Left lung (tissue), 10 donors: ENCODE results near the gene PDE4A. TPM values are rescaled to one million over a fixed set of nuclear protein-coding genes. Genes with fewer than 3 reads are reported as not detected.

Experiments used
- ATAC-seq: fragments of 200-7000 bp; cut with Tn5 transposase; one replicate; pipeline ENCODE4 v1.9.1; 2020; ENCODE audit warnings: moderate library complexity
- DNase-seq, 4 donors: peaks; one replicate each; pipeline ENCODE4 v3.0.0-alpha.2; 2013 to 2020
- H3K27ac ChIP-seq, 2 donors: fragments of 200-600 bp; sonication (generic) in 1 of 2; one replicate each; pipeline versions ENCODE4 v1.5.0 to v1.8.0; 2020 to 2021
- H3K27me3 ChIP-seq, 2 donors: fragments of 200-600 bp; sonication (generic) in 1 of 2; one replicate each; pipeline versions ENCODE4 v1.5.0 to v1.8.0; 2020 to 2021
- H3K36me3 ChIP-seq, 2 donors: fragments of 200-600 bp; sonication (generic) in 1 of 2; one replicate each; pipeline versions ENCODE4 v1.5.0 to v1.8.0; 2020 to 2021
- H3K4me1 ChIP-seq, 2 donors: fragments of 200-600 bp; one replicate each; pipeline ENCODE4 v1.8.0; 2021
- H3K4me3 ChIP-seq, 2 donors: fragments of 200-600 bp; sonication (generic) in 1 of 2; one replicate each; pipeline versions ENCODE4 v1.5.0 to v1.8.0; 2020 to 2021; ENCODE audit warnings: mild to moderate bottlenecking in 1 of 2
- H3K9me3 ChIP-seq, 2 donors: fragments of 200-600 bp; sonication (generic) in 1 of 2; one replicate each; pipeline versions ENCODE4 v1.5.0 to v1.8.0; 2020 to 2021
- CTCF ChIP-seq, 2 donors: fragments of 200-600 bp; sonication (generic) in 1 of 2; IDR thresholded peaks; one replicate each; pipeline versions ENCODE4 v1.5.0 to v1.8.0; 2021; ENCODE audit warnings: antibody characterized with exemption in 2 of 2
- intact Hi-C, 2 donors: fragments of 100-400 bp; cut with DNase I; formaldehyde crosslinking; loops; one replicate each; pipeline versions ENCODE4 v1.11.2 to v1.14.2; 2022
- microRNA-seq, 2 donors: library from miRNA; unstranded; fragments of <30 nt; microRNA quantifications; one replicate each; pipeline ENCODE4, GENCODE V29; 2019
- polyA plus RNA-seq, 6 donors: library from polyadenylated mRNA; unstranded; fragments of 120-200 nt; gene quantifications; one replicate each; pipeline ENCODE4 v1.2.1, GENCODE V29; 2013; ENCODE audit not compliant: insufficient read length in 6 of 6
- total RNA-seq, 2 donors: library from RNA; stranded (reverse); fragmentation: NEBNext Ultra II Directional; extraction: Animal tissue kit (Norgen Biotek cat#: 25700); gene quantifications; one replicate each; pipeline ENCODE4 v1.2.1, GENCODE V29; 2021
- donor health status: DM: no; HTN: yes; CAD: no.
- donor health status: DM: no; HTN: no; CAD: no.

PDE4A gene
- total and polyA plus RNA-seq, 8 donors, result 4.3 to 21.6 (median 8.6) TPM

DNA sequence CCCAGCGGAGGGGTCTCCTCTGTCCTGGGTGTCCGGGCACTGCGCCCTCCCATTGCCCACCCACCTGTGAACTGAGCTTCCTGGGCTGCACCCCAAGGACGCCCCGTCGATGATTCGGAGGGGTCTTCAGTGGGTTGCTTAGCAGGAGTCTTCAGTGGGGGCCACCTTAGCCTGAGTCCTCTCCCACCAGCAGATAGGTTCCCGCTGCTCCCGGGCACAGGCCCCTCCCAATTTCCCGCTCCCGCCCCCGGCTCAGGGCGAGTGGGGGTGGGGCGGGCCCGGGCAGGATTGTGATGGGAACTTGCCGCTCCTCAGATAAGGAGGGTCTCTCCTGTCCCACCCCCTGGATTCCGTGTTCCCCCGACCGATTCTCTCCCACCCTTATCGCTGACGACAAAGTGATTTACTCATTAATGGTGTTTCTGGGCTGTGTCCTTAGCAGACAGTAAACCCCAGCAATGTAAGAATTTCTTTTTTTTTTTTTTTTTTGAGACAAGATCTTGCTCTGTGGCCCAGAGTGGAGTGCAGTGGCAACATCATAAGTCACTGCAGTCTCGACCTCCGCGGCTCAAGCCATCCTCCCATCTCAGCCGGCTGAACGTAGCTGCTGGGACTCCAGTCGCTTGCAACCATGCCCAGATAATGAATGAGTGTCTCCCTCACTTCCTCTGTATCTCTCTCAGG, 97.6 kb downstream of the PDE4A start:
- Histone ChIP-seq H3K9me3 (no peaks in the 10 kb centered on the region), H3K27ac (no peak overlapping the region), H3K36me3 (no peaks in the 10 kb centered on the region), H3K4me3 (peak overlapping the region; percentile 26 to 29), H3K27me3 (peaks cover 57 to 100% of the 10 kb centered on the region in 2 donors), H3K4me1 (peaks cover 11 to 29% of the 10 kb centered on the region in 2 donors)
- no peak for DNase-seq
- TF ChIP-seq CTCF (IDR thresholded peaks at IDR 0.05), result no peak
- peak; percentile 46 for ATAC-seq
- intact Hi-C loops, result no loop called here

- H3K4me3 ChIP-seq, result no peak overlapping the region
- ATAC-seq, result no peak
- intact Hi-C loops, result no loop called here
Observed at GRCh38 chr19:10518444-10519361, 98.4 kb downstream of the PDE4A start.

More at GRCh38 chr19:10518444-10519361, 98.4 kb downstream of the PDE4A start:
- no peak for DNase-seq
- no peaks in the 10 kb centered on the region for H3K36me3 ChIP-seq
- H3K9me3 ChIP-seq, result no peaks in the 10 kb centered on the region
- peaks cover 11 to 29% of the 10 kb centered on the region in 2 donors for H3K4me1 ChIP-seq
- no peak overlapping the region for H3K27ac ChIP-seq
- TF ChIP-seq CTCF (IDR thresholded peaks at IDR 0.05), result no peak
- peaks cover 49 to 94% of the 10 kb centered on the region in 2 donors for H3K27me3 ChIP-seq

Small RNA genes within 50 kb of the gene (microRNA-seq; reads per million reads assigned to microRNA genes)
- gene MIR1181, result 0.50 to 0.68 reads per million in 2 donors

Other genes starting within 250 kb of the PDE4A start
- 100 to 1,000 TPM in 1 of 2 donors, 10 to 100 TPM in 1; 65.1 to 141 TPM for gene DNMT1, start 225.6 kb upstream of the PDE4A start, total RNA-seq
- gene DNMT1, start 225.6 kb upstream of the PDE4A start, polyA plus RNA-seq, result 100 to 1,000 TPM; 141 to 191 (median 148) TPM
- 10 to 100 TPM; 25.6 to 40.3 TPM for gene S1PR2, start 189.2 kb upstream of the PDE4A start, total RNA-seq
- 10 to 100 TPM; 36.8 to 47.6 (median 43.2) TPM for gene S1PR2, start 189.2 kb upstream of the PDE4A start, polyA plus RNA-seq
- gene MRPL4, start 168.3 kb upstream of the PDE4A start, total RNA-seq, result 10 to 100 TPM; 37.2 to 53.1 TPM
- gene MRPL4, start 168.3 kb upstream of the PDE4A start, polyA plus RNA-seq, result 10 to 100 TPM; 27.5 to 41.6 (median 34.6) TPM
- gene ICAM1, start 149.4 kb upstream of the PDE4A start, total RNA-seq, result 100 to 1,000 TPM; 149 to 497 TPM
- gene ICAM1, start 149.4 kb upstream of the PDE4A start, polyA plus RNA-seq, result 10 to 100 TPM; 15.4 to 24.5 (median 17.4) TPM
- gene ICAM4, start 133.6 kb upstream of the PDE4A start, total RNA-seq, result 10 to 100 TPM in 1 of 2 donors, 1 to 10 TPM in 1; 4.5 to 17.9 TPM
- 10 to 100 TPM in 5 of 6 donors, 1 to 10 TPM in 1; 9.4 to 25.3 (median 14.7) TPM for gene ICAM4, start 133.6 kb upstream of the PDE4A start, polyA plus RNA-seq
- 10 to 100 TPM; 10.2 to 25.7 TPM for gene ICAM5, start 130.6 kb upstream of the PDE4A start, total RNA-seq
- 10 to 100 TPM in 4 of 6 donors, 1 to 10 TPM in 2; 3.9 to 18.9 (median 11.4) TPM for gene ICAM5, start 130.6 kb upstream of the PDE4A start, polyA plus RNA-seq
- gene ZGLP1, start 110.7 kb upstream of the PDE4A start, total RNA-seq, result 1 to 10 TPM; 2.8 to 7.8 TPM
- gene ZGLP1, start 110.7 kb upstream of the PDE4A start, polyA plus RNA-seq, result 10 to 100 TPM in 2 of 6 donors, 1 to 10 TPM in 4; 5.6 to 11.9 (median 6.9) TPM
- 10 to 100 TPM; 19.8 to 25.4 TPM for gene FDX2, start 104.5 kb upstream of the PDE4A start, total RNA-seq
- 10 to 100 TPM; 16.0 to 20.8 (median 19.3) TPM for gene FDX2, start 104.5 kb upstream of the PDE4A start, polyA plus RNA-seq
- gene RAVER1, start 87.0 kb upstream of the PDE4A start, total RNA-seq, result 10 to 100 TPM; 30.9 to 38.7 TPM
- gene RAVER1, start 87.0 kb upstream of the PDE4A start, polyA plus RNA-seq, result 10 to 100 TPM; 21.6 to 39.0 (median 28.1) TPM
- 10 to 100 TPM; 17.3 to 44.8 TPM for gene ICAM3, start 80.9 kb upstream of the PDE4A start, total RNA-seq
- gene ICAM3, start 80.9 kb upstream of the PDE4A start, polyA plus RNA-seq, result 10 to 100 TPM in 5 of 6 donors, 1 to 10 TPM in 1; 8.8 to 16.4 (median 11.3) TPM
- gene TYK2, start 40.0 kb upstream of the PDE4A start, total RNA-seq, result 100 to 1,000 TPM; 133 to 175 TPM
- gene TYK2, start 40.0 kb upstream of the PDE4A start, polyA plus RNA-seq, result 100 to 1,000 TPM; 120 to 185 (median 151) TPM
- 100 to 1,000 TPM; 120 to 148 TPM for gene CDC37, start 17.0 kb upstream of the PDE4A start, total RNA-seq
- 100 to 1,000 TPM; 158 to 198 (median 171) TPM for gene CDC37, start 17.0 kb upstream of the PDE4A start, polyA plus RNA-seq
- 10 to 100 TPM; 56.0 to 82.2 TPM for gene KEAP1, start 82.8 kb downstream of the PDE4A start, total RNA-seq
- 10 to 100 TPM; 61.4 to 81.3 (median 75.8) TPM for gene KEAP1, start 82.8 kb downstream of the PDE4A start, polyA plus RNA-seq
- 1 to 10 TPM in 1 of 2 donors, under 1 TPM in 1; 0.92 to 1.8 TPM for gene S1PR5, start 96.9 kb downstream of the PDE4A start, total RNA-seq
- under 1 TPM; 0.20 to 0.87 (median 0.59) TPM for gene S1PR5, start 96.9 kb downstream of the PDE4A start, polyA plus RNA-seq
- gene ATG4D, start 123.4 kb downstream of the PDE4A start, total RNA-seq, result 10 to 100 TPM; 25.0 to 27.4 TPM
- 10 to 100 TPM; 19.3 to 25.1 (median 21.8) TPM for gene ATG4D, start 123.4 kb downstream of the PDE4A start, polyA plus RNA-seq
- gene KRI1, start 145.5 kb downstream of the PDE4A start, total RNA-seq, result 10 to 100 TPM; 18.6 to 20.2 TPM
- gene KRI1, start 145.5 kb downstream of the PDE4A start, polyA plus RNA-seq, result 10 to 100 TPM; 29.8 to 38.0 (median 35.6) TPM
- 10 to 100 TPM in 1 of 2 donors, 1 to 10 TPM in 1; 7.2 to 13.6 TPM for gene CDKN2D, start 148.4 kb downstream of the PDE4A start, total RNA-seq
- gene CDKN2D, start 148.4 kb downstream of the PDE4A start, polyA plus RNA-seq, result 10 to 100 TPM in 3 of 6 donors, 1 to 10 TPM in 3; 9.0 to 15.7 (median 10.0) TPM
- gene AP1M2, start 166.8 kb downstream of the PDE4A start, total RNA-seq, result 10 to 100 TPM; 36.5 to 65.2 TPM
- gene AP1M2, start 166.8 kb downstream of the PDE4A start, polyA plus RNA-seq, result 10 to 100 TPM; 31.6 to 39.9 (median 36.5) TPM
- 100 to 1,000 TPM; 214 to 255 TPM for gene SLC44A2, start 205.0 kb downstream of the PDE4A start, total RNA-seq
- 100 to 1,000 TPM; 175 to 207 (median 187) TPM for gene SLC44A2, start 205.0 kb downstream of the PDE4A start, polyA plus RNA-seq
- 100 to 1,000 TPM; 161 to 257 TPM for gene ILF3, start 233.8 kb downstream of the PDE4A start, total RNA-seq
- 100 to 1,000 TPM; 292 to 357 (median 305) TPM for gene ILF3, start 233.8 kb downstream of the PDE4A start, polyA plus RNA-seq